SK-N-SH (cell line): ENCODE data around the gene SYNE2. TPM values are rescaled to one million over a fixed set of nuclear protein-coding genes. Genes with fewer than 3 reads are reported as not detected.

Experiments used
- CTCF ChIA-PET: fragments of 300-600, 350-600 bp; formaldehyde crosslinking; extraction: SDS; loops from one replicate; lab custom pipeline; 2021; lab: Yijun Ruan, JAX
- POLR2A ChIA-PET: fragments of 350-600 bp; sonication (Branson Sonifier 250); formaldehyde crosslinking; extraction: SDS; loops from one replicate; lab custom pipeline; 2020; ENCODE audit warnings: antibody characterized with exemption, inconsistent platforms; lab: Yijun Ruan, JAX
- DNase-seq: peaks from one replicate; pipeline ENCODE4 v3.0.0; 2012
- H2AFZ ChIP-seq: fragments of 200-600 bp; sonication (generic); 2 replicates; pipeline ENCODE4 v1.8.1; 2016; ENCODE audit warnings: antibody characterized with exemption, mild to moderate bottlenecking, low read depth
- H3F3A ChIP-seq: fragments of 200-600 bp; sonication (generic); replicated peaks from 2 replicates; pipeline ENCODE3; 2016; ENCODE audit warnings: antibody characterized with exemption, mild to moderate bottlenecking; ENCODE audit not compliant: insufficient read depth
- H3K27ac ChIP-seq, 2 experiments: fragments of 200-500 bp in 1 of 2; fragments of 200-600 bp in 1 of 2; sonication (Bioruptor generic) in 1 of 2; sonication (generic), shearing (Covaris generic) in 1 of 2; 2 replicates each; pipeline versions ENCODE4 v1.5.1 to v1.6.1; 2014 to 2016; ENCODE audit warnings: low read depth in 2 of 2, inconsistent platforms in 1 of 2, low read length in 1 of 2, mild to moderate bottlenecking in 1 of 2, mixed read lengths in 1 of 2
- H3K27me3 ChIP-seq: fragments of 200-600 bp; sonication (generic), shearing (Covaris generic); 2 replicates; pipeline ENCODE4 v1.6.1; 2016; ENCODE audit warnings: mixed run types; ENCODE audit not compliant: insufficient read depth
- H3K36me3 ChIP-seq, 2 experiments: fragments of 200-500 bp in 1 of 2; fragments of 200-600 bp in 1 of 2; sonication (Bioruptor generic) in 1 of 2; sonication (generic) in 1 of 2; replicated peaks in 1 of 2; 2 replicates each; pipeline versions ENCODE3 to v1.5.1; 2014 to 2016; ENCODE audit warnings: low read length in 1 of 2, mild to moderate bottlenecking in 1 of 2; ENCODE audit not compliant: insufficient read depth in 2 of 2, control insufficient read depth in 1 of 2
- H3K4me1 ChIP-seq, 2 experiments: fragments of 200-500 bp in 1 of 2; fragments of 200-600 bp in 1 of 2; sonication (Bioruptor generic) in 1 of 2; sonication (generic), shearing (Covaris generic) in 1 of 2; 2 replicates each; pipeline versions ENCODE4 v1.5.1 to v1.6.1; 2014 to 2016; ENCODE audit warnings: low read depth in 1 of 2, low read length in 1 of 2, mixed run types in 1 of 2; ENCODE audit not compliant: insufficient read depth in 2 of 2, control insufficient read depth in 1 of 2
- H3K4me2 ChIP-seq: fragments of 200-600 bp; sonication (generic), shearing (Covaris generic); 2 replicates; pipeline ENCODE4 v1.6.1; 2017; ENCODE audit warnings: mixed run types
- H3K4me3 ChIP-seq, 2 experiments: fragments of 200-500 bp in 1 of 2; fragments of 200-600 bp in 1 of 2; sonication (Bioruptor generic) in 1 of 2; sonication (generic), shearing (Covaris generic) in 1 of 2; 2 replicates each; pipeline versions ENCODE4 v1.5.1 to v1.8.1; 2014 to 2016; ENCODE audit warnings: low read depth in 2 of 2, inconsistent platforms in 1 of 2, low read length in 1 of 2, mild to moderate bottlenecking in 1 of 2, mixed read lengths in 1 of 2, moderate library complexity in 1 of 2
- H3K79me2 ChIP-seq: fragments of 200-600 bp; sonication (generic); 2 replicates; pipeline ENCODE4 v1.8.1; 2017; ENCODE audit warnings: mild to moderate bottlenecking; ENCODE audit not compliant: insufficient read depth
- H3K9ac ChIP-seq: fragments of 200-600 bp; sonication (generic); 2 replicates; pipeline ENCODE4 v1.6.1; 2017; ENCODE audit warnings: mixed run types
- H3K9me2 ChIP-seq: fragments of 200-600 bp; sonication (generic); 2 replicates; pipeline ENCODE4 v1.6.1; 2017; ENCODE audit warnings: mixed run types
- H3K9me3 ChIP-seq: fragments of 200-600 bp; sonication (generic); 2 replicates; pipeline ENCODE4 v1.6.1; 2017; ENCODE audit warnings: mixed run types, mild to moderate bottlenecking, moderate library complexity
- H4K20me1 ChIP-seq: fragments of 200-600 bp; sonication (generic); 2 replicates; pipeline ENCODE4 v1.6.1; 2017; ENCODE audit warnings: mild to moderate bottlenecking, mixed run types; ENCODE audit not compliant: insufficient read depth
- CHD2 ChIP-seq: fragments of 150-350 bp; IDR thresholded peaks from 2 replicates; pipeline ENCODE4 v1.6.1; 2018; ENCODE audit warnings: low read length; ENCODE audit not compliant: partially characterized antibody
- EZH2phosphoT487 ChIP-seq: fragments of 200-600 bp; sonication (generic); IDR thresholded peaks from 2 replicates; pipeline ENCODE4 v1.6.1; 2017; ENCODE audit warnings: low read depth, mixed run types, mild to moderate bottlenecking, antibody characterized with exemption, moderate library complexity, borderline replicate concordance
- GABPA ChIP-seq: IDR thresholded peaks from 2 replicates; pipeline ENCODE4 v1.4.0; 2012; ENCODE audit warnings: low read depth, mild to moderate bottlenecking
- GATA2 ChIP-seq: sonication (generic); formaldehyde crosslinking; IDR thresholded peaks from 2 replicates; pipeline ENCODE4 v1.5.0; 2020; ENCODE audit warnings: mild to moderate bottlenecking, missing genetic modification reagents
- MEF2A ChIP-seq: IDR thresholded peaks from 2 replicates; pipeline ENCODE4 v1.4.0; 2012; ENCODE audit warnings: low read depth, borderline replicate concordance
- NFIC ChIP-seq: IDR thresholded peaks from 2 replicates; pipeline ENCODE4 v1.4.0; 2012; ENCODE audit warnings: borderline replicate concordance
- NRF1 ChIP-seq: IDR thresholded peaks from 2 replicates; pipeline ENCODE4 v1.6.1; 2012; ENCODE audit warnings: low read depth, mild to moderate bottlenecking, low read length
- RAD21 ChIP-seq: IDR thresholded peaks from 2 replicates; pipeline ENCODE4 v1.6.1; 2012; ENCODE audit warnings: mild to moderate bottlenecking, low read length
- RFX5 ChIP-seq: IDR thresholded peaks from 2 replicates; pipeline ENCODE4 v1.6.1; 2012; ENCODE audit warnings: mild to moderate bottlenecking, improper control_type of control experiment, low read length
- SIN3A ChIP-seq: IDR thresholded peaks from 2 replicates; pipeline ENCODE4 v1.6.1; 2012; ENCODE audit warnings: low read depth, mild to moderate bottlenecking, low read length, moderate library complexity, borderline replicate concordance
- TAF1 ChIP-seq: IDR thresholded peaks from 2 replicates; pipeline ENCODE4 v1.6.1; 2012; ENCODE audit warnings: low read depth, mild to moderate bottlenecking, low read length, moderate library complexity, borderline replicate concordance
- TCF12 ChIP-seq: IDR thresholded peaks from 2 replicates; pipeline ENCODE4 v1.4.0; 2012
- WGBS: methylation state at CpG from one replicate; pipeline ENCODE4 v1.1.6; 2017; ENCODE audit warnings: low lambda C conversion rate; 5-methylcytosine and 5-hydroxymethylcytosine counted together
- polyA plus RNA-seq, 3 experiments: library from polyadenylated mRNA; depleted of rRNA; stranded (reverse); fragments of >200 nt; gene quantifications; 2 replicates each; pipeline ENCODE4 v1.2.3, GENCODE V29; 2012
- TF ChIP-seq, protein P1 (sequence below): fragments of 200-600 bp; sonication (generic); IDR thresholded peaks from 2 replicates; pipeline ENCODE4 v1.6.1; 2017; ENCODE audit warnings: antibody characterized with exemption, mild to moderate bottlenecking, moderate library complexity
- TF ChIP-seq, protein P2 (sequence below): IDR thresholded peaks from 2 replicates; pipeline ENCODE4 v1.4.0; 2012; ENCODE audit warnings: low read depth, borderline replicate concordance
- TF ChIP-seq, protein P3 (sequence below): fragments of 150-350 bp; IDR thresholded peaks from 2 replicates; pipeline ENCODE4 v1.6.1; 2016; ENCODE audit warnings: mild to moderate bottlenecking, low read depth, low read length
- TF ChIP-seq, protein P4 (sequence below): IDR thresholded peaks from 2 replicates; pipeline ENCODE4 v1.6.1; 2012; ENCODE audit warnings: mild to moderate bottlenecking, low read depth, low read length, moderate library complexity
- TF ChIP-seq, protein P5 (sequence below): fragments of 150-350 bp; IDR thresholded peaks from 2 replicates; pipeline ENCODE4 v1.6.1; 2017; ENCODE audit warnings: antibody characterized with exemption, low read length, low read depth, borderline replicate concordance

SYNE2 gene
- polyA plus RNA-seq, 1 of the 3 experiments (the other 2 are of a cell fraction): 7.1 TPM

DNA sequence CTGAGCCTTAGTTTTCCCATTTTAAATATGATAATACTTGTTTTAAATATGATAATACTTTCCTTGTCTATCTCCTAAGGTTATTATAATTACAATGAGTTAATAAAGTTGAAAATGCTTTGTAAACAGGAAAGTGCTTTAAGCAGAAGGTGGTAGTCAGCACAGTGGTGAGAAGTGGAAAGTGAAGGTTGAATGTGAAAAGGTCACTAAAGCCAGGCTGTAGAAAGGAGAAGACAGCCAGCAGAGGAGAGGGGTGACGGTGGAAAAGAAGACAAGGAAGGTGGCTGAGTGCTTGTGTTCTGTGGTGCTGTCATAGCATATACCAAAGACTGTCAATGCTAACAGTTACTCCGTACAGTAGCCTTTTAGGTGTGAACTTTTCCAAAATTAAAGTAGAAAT is 323.5 kb downstream of the SYNE2 start:
- no peaks in the 10 kb centered on the region for H3K4me1 ChIP-seq
- POLR2A ChIA-PET: no interaction called here
- H3K79me2 ChIP-seq: no peaks in the 10 kb centered on the region
- H3K9me2 ChIP-seq: no peaks in the 10 kb centered on the region
- no peak overlapping the region for H2AFZ ChIP-seq
- TF ChIP-seq GABPA (no peak), RAD21 (no peak), EZH2phosphoT487 (no peak), CHD2 (no peak), GATA2 (no peak), MEF2A (no peak), TCF12 (no peak), SIN3A (no peak), TAF1 (no peak), NFIC (no peak), RFX5 (no peak), NRF1 (no peak)
- TF ChIP-seq, protein P1, sequence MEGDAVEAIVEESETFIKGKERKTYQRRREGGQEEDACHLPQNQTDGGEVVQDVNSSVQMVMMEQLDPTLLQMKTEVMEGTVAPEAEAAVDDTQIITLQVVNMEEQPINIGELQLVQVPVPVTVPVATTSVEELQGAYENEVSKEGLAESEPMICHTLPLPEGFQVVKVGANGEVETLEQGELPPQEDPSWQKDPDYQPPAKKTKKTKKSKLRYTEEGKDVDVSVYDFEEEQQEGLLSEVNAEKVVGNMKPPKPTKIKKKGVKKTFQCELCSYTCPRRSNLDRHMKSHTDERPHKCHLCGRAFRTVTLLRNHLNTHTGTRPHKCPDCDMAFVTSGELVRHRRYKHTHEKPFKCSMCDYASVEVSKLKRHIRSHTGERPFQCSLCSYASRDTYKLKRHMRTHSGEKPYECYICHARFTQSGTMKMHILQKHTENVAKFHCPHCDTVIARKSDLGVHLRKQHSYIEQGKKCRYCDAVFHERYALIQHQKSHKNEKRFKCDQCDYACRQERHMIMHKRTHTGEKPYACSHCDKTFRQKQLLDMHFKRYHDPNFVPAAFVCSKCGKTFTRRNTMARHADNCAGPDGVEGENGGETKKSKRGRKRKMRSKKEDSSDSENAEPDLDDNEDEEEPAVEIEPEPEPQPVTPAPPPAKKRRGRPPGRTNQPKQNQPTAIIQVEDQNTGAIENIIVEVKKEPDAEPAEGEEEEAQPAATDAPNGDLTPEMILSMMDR: no peak
- TF ChIP-seq, protein P2, sequence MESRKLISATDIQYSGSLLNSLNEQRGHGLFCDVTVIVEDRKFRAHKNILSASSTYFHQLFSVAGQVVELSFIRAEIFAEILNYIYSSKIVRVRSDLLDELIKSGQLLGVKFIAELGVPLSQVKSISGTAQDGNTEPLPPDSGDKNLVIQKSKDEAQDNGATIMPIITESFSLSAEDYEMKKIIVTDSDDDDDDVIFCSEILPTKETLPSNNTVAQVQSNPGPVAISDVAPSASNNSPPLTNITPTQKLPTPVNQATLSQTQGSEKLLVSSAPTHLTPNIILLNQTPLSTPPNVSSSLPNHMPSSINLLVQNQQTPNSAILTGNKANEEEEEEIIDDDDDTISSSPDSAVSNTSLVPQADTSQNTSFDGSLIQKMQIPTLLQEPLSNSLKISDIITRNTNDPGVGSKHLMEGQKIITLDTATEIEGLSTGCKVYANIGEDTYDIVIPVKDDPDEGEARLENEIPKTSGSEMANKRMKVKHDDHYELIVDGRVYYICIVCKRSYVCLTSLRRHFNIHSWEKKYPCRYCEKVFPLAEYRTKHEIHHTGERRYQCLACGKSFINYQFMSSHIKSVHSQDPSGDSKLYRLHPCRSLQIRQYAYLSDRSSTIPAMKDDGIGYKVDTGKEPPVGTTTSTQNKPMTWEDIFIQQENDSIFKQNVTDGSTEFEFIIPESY: no peak
- TF ChIP-seq, protein P3, sequence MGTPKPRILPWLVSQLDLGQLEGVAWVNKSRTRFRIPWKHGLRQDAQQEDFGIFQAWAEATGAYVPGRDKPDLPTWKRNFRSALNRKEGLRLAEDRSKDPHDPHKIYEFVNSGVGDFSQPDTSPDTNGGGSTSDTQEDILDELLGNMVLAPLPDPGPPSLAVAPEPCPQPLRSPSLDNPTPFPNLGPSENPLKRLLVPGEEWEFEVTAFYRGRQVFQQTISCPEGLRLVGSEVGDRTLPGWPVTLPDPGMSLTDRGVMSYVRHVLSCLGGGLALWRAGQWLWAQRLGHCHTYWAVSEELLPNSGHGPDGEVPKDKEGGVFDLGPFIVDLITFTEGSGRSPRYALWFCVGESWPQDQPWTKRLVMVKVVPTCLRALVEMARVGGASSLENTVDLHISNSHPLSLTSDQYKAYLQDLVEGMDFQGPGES: no peak
- TF ChIP-seq, protein P4, sequence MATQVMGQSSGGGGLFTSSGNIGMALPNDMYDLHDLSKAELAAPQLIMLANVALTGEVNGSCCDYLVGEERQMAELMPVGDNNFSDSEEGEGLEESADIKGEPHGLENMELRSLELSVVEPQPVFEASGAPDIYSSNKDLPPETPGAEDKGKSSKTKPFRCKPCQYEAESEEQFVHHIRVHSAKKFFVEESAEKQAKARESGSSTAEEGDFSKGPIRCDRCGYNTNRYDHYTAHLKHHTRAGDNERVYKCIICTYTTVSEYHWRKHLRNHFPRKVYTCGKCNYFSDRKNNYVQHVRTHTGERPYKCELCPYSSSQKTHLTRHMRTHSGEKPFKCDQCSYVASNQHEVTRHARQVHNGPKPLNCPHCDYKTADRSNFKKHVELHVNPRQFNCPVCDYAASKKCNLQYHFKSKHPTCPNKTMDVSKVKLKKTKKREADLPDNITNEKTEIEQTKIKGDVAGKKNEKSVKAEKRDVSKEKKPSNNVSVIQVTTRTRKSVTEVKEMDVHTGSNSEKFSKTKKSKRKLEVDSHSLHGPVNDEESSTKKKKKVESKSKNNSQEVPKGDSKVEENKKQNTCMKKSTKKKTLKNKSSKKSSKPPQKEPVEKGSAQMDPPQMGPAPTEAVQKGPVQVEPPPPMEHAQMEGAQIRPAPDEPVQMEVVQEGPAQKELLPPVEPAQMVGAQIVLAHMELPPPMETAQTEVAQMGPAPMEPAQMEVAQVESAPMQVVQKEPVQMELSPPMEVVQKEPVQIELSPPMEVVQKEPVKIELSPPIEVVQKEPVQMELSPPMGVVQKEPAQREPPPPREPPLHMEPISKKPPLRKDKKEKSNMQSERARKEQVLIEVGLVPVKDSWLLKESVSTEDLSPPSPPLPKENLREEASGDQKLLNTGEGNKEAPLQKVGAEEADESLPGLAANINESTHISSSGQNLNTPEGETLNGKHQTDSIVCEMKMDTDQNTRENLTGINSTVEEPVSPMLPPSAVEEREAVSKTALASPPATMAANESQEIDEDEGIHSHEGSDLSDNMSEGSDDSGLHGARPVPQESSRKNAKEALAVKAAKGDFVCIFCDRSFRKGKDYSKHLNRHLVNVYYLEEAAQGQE: no peak
- TF ChIP-seq, protein P5, sequence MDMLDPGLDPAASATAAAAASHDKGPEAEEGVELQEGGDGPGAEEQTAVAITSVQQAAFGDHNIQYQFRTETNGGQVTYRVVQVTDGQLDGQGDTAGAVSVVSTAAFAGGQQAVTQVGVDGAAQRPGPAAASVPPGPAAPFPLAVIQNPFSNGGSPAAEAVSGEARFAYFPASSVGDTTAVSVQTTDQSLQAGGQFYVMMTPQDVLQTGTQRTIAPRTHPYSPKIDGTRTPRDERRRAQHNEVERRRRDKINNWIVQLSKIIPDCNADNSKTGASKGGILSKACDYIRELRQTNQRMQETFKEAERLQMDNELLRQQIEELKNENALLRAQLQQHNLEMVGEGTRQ: no peak
- TF ChIP-seq, all 33 proteins: peak for 0
- Histone ChIP-seq H3K27me3 (no peaks in the 10 kb centered on the region), H3K36me3 (peaks cover 0 to 6% of the 10 kb centered on the region in 2 experiments), H3K9me3 (no peaks in the 10 kb centered on the region), H3F3A (no peaks in the 10 kb centered on the region), H3K9ac (no peak overlapping the region), H3K4me3 (no peak overlapping the region), H4K20me1 (no peaks in the 10 kb centered on the region), H3K4me2 (no peak overlapping the region), H3K27ac (no peak overlapping the region)
- no peak for DNase-seq
- CTCF ChIA-PET: no interaction called here
- 95% methylated on average over 2 of the region's 2 CpGs for whole genome bisulfite sequencing
